Measurements from ENCODE around the gene PLAU. TPM values are rescaled to one million over a fixed set of nuclear protein-coding genes. Genes with fewer than 3 reads are reported as not detected.

Gene PLAU
- total and polyA plus RNA-seq, 2 of the 13 experiments (the other 11 are each of a cell fraction or from before 2014, with no cell fraction given) = 0.45 to 11.2 TPM

GRCh38 chr10:73940634-73941221 is 29.8 kb downstream of the PLAU start:
- 4% methylated on average over 11 of the region's 28 CpGs for WGBS (ENCODE audit: low lambda C conversion rate)
- no peaks in the 10 kb centered on the region for H3K79me2 ChIP-seq (ENCODE audit: insufficient read depth, low read length)
- no TSS peak for BruUV-seq (replicated peaks)
- H3K9me3 ChIP-seq (ENCODE audit: low read length) = no peaks in the 10 kb centered on the region
- H3K36me3 ChIP-seq (replicated peaks in 1 of 2; ENCODE audit: control insufficient read depth in 1 of 2, insufficient read depth in 2 of 2, low read length in 2 of 2) = no peaks in the 10 kb centered on the region
- POLR2A ChIA-PET = interaction anchor here (0.8 to 1.1 kb wide), 2 partner anchors 46 to 54 kb away, joined by 3 read pairs; no protein-coding TSS in a partner anchor
- ATAC-seq (peak; percentile 96), DNase-seq (ENCODE audit: low spot score) (peak; percentile 32), FAIRE-seq (no peak)
- CTCF ChIA-PET (ENCODE audit: low intra/inter-chr PET ratio, low total read pairs) = interaction anchor here (0.8 to 5.7 kb wide), 2 partner anchors 54 to 92 kb away, joined by 4 to 60 read pairs; no protein-coding TSS in a partner anchor
- H4K20me1 ChIP-seq (ENCODE audit: insufficient read depth, low read length) = no peaks in the 10 kb centered on the region
- peak overlapping the region; percentile 84 for H3K4me2 ChIP-seq (ENCODE audit: low read depth, low read length)
- H3K4me3 ChIP-seq (replicated peaks in 1 of 3; ENCODE audit: insufficient read depth in 1 of 3, low read depth in 2 of 3, low read length in 3 of 3) = peak overlapping the region in 2 of 3 experiments; percentile 21 to 52; a peak in 4 of 6 replicates
- intact Hi-C loops (cut with micrococcal nuclease; ENCODE audit: unreplicated experiment) = loop anchor here (1.0 to 10.0 kb wide), 2 partner anchors 54 to 144 kb away; no protein-coding TSS in a partner anchor
- H3K4me1 ChIP-seq (ENCODE audit: insufficient read depth, low read length) = peaks cover 7% of the 10 kb centered on the region
- H3K9ac ChIP-seq (ENCODE audit: insufficient read depth, low read depth, low read length) = peak overlapping the region; percentile 41; the same call in 1 of the 2 replicates
- H3K27ac ChIP-seq (ENCODE audit: extremely low read length, insufficient read depth, low read length) = no peak overlapping the region
- in situ Hi-C loops (cut with HindIII; ENCODE audit: extremely low pct_ligation_motif_present, low pct_unique_long_range_greater_than_20kb) = no loop called here
- peaks cover 0 to 23% of the 10 kb centered on the region in 2 experiments; a peak in 3 of 5 replicates for H3K27me3 ChIP-seq (ENCODE audit: control insufficient read depth in 1 of 2, insufficient read depth in 2 of 2, low read length in 2 of 2)
- peak overlapping the region; percentile 70 for H2AFZ ChIP-seq (ENCODE audit: low read length)
- TF ChIP-seq SATB2 (CRISPR knock-in tag; IDR thresholded peaks at IDR 0.05) (no peak), SAP130 (CRISPR knock-in tag; IDR thresholded peaks at IDR 0.05; ENCODE audit: low read depth) (0 out of 2 replicates have a peak, but pooled peaks have one; percentile 12), GATAD2A (CRISPR knock-in tag; IDR thresholded peaks at IDR 0.05) (peak; percentile 47; the same call in 1 of the 2 replicates), IRF2 (CRISPR knock-in tag; IDR thresholded peaks at IDR 0.05) (peak; percentile 48; the same call in 1 of the 2 replicates), ZNF331 (CRISPR knock-in tag; IDR thresholded peaks at IDR 0.05) (peak; percentile 65; the same call in 1 of the 2 replicates), DBP (CRISPR knock-in tag; IDR thresholded peaks at IDR 0.05; ENCODE audit: not compliant biosample characterization) (peak; percentile 44), ZNF768 (CRISPR knock-in tag; IDR thresholded peaks at IDR 0.05) (peak; percentile 54; the same call in 1 of the 2 replicates), ZNF24 (IDR thresholded peaks at IDR 0.05) (no peak), STAG1 (CRISPR knock-in tag; IDR thresholded peaks at IDR 0.05) (peak; percentile 97), KLF16 (CRISPR knock-in tag; IDR thresholded peaks at IDR 0.05) (peak in 1 of 2 experiments; percentile 54; a peak in 1 of 4 replicates), ZNF572 (CRISPR knock-in tag; IDR thresholded peaks at IDR 0.05) (peak; percentile 36; the same call in 1 of the 2 replicates), KLF12 (CRISPR knock-in tag; IDR thresholded peaks at IDR 0.05; ENCODE audit: borderline replicate concordance) (peak; percentile 64; the same call in 1 of the 2 replicates), ZNF710 (CRISPR knock-in tag; IDR thresholded peaks at IDR 0.05; ENCODE audit: borderline replicate concordance) (no peak), ZNF629 (CRISPR knock-in tag; conservative IDR thresholded peaks at IDR 0.05) (no peak), ZNF335 (CRISPR knock-in tag; IDR thresholded peaks at IDR 0.05) (0 out of 2 replicates have a peak, but pooled peaks have one; percentile 29), HDAC2 (CRISPR knock-in tag; IDR thresholded peaks at IDR 0.05) (peak; percentile 43; the same call in 1 of the 2 replicates), ZGPAT (CRISPR knock-in tag; IDR thresholded peaks at IDR 0.05) (peak; percentile 73), REPIN1 (CRISPR knock-in tag; IDR thresholded peaks at IDR 0.05; ENCODE audit: borderline replicate concordance, low read depth) (0 out of 2 replicates have a peak, but pooled peaks have one; percentile 36)
